ELF-1 (cell line): ENCODE data around the gene TSEN15.

Experiments
- DNase-seq: peaks from one replicate; pipeline ENCODE4 v3.0.0-alpha.2; 2016; ENCODE audit warnings: low read depth, low spot score

TSEN15 gene

DNA sequence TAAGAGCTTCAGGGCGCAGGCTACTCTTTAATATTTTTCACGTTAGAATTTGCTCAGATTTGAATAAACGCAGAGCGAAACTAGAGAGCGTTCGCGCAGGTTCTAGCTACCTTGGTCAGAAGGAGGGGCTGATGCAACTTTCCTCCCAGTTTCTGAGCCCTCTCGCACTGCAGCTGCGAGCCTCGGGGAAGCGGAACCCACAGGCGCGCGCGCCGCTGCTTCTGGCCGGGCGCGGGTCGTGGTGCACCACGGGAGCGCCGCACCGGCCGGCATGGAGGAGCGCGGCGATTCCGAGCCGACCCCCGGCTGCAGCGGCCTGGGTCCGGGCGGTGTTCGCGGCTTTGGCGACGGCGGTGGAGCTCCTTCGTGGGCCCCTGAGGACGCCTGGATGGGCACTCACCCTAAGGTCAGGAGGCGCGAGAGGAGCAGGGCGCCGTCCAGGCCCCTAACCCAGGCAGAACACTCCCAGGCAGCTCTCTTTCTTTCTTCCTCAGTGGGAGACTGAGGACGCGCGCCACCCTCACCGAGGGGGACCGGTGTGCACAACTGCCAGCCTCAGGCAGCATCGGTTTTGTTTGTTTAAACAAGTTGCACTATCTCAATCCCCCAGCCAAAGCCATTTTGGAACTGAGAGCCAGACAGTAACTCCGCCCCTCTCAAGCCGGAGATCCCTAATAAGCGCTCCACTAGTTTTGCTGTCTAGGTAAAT, at the start of gene TSEN15:
Gene TSEN15 (plus strand): TSS at position 246 of the 709 bp plus-strand sequence. CDS start 26 bp downstream, at position 272.
- peak; percentile 85 for DNase-seq

DNA sequence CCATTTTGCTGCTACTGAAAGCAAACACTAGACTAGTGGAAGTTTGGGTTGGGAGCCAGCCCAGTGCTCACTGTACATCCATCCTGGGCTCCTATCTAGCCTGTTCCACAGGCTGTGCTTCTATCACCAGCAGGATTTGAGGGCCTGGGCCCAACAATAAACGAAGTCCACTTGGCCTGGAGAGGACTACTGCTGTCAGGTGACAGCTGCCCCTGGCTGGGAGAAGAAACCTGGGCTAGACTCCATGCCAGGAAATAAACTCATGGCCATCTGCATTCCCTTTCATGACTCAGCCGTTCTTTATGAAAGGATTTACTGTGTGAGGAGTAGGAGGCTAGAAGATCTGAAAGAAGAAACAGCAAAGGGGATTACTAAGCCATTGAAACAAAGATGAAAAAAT, 49.5 kb upstream of the TSEN15 start:
- peak; percentile 52 for DNase-seq

DNA sequence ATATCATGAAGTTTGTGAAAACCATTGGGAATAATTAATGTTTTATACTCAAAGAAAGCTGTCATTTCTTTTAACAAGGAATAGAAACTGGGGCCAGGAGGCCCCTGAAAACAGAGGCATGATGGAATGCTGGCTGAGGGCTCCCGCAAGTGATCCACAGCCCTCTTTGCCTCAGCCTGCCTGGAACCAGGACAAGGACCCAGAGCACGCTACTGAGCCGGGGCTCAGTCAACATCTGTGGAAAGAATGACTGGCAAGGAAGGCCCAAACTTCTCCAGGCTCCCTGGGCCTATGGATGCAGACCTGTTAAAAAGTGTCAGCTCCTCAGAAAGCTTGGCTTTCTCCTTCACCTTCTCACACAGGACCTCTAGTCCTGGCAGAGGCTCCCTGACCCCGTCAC, 46.6 kb upstream of the TSEN15 start:
- no peak for DNase-seq

DNA sequence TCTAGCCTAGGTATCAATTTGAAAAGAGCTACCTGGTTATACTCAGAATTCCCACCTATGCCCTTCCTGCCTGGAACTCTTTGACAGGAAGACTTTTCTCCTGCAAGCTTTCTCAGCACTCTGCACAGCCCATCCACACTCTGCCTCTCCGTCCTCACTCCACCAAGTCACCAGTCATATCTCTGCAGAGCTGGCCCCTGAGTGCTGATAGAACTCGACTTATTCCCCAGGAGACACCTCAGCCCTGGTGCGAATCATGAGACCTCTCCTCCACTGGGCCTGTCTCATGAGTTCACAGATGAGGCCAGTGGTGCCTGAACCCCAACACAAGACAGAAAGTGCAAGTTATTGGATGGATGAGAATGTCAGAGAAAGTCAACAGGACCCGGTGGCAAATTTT, 46.0 kb upstream of the TSEN15 start:
- DNase-seq, result no peak

DNA sequence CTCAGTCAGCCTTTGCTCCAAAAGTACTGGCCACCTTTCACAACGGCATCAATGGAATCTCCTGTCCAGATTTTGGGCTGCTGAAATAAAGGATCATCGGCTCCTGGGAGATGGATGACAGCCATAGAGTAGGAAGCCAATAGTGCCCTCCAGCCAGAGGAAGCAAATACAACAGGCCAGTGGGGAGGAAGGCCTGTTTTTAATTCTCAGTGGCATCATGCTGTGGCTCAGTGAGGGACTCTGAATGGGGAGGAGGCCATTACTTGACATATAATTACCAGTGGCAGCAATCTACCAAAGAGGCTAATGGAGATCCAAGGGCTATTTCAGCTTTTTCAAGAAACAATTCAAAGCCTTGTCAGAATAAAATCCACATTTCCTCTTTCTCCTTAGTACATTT, 40.7 kb upstream of the TSEN15 start:
- DNase-seq, result peak; percentile 26

DNA sequence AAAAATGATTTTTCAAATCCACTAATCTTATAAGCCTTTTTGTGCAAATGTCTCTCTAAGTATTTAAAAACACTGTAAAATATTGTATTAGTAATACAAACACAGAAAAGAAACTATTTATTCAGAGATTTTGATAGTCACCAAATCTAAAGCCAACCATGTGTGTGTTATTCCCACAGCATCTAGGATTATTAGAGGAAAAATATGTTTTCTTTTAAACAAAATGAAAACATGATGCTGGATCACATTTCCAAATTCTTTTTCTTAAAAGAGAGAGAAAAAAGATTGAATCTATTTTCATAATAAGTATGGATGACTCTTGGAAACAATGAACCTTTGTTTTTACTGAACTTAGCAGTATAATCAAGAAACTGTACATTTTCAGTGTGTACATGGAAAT, 39.3 kb upstream of the TSEN15 start:
- no peak for DNase-seq

DNA sequence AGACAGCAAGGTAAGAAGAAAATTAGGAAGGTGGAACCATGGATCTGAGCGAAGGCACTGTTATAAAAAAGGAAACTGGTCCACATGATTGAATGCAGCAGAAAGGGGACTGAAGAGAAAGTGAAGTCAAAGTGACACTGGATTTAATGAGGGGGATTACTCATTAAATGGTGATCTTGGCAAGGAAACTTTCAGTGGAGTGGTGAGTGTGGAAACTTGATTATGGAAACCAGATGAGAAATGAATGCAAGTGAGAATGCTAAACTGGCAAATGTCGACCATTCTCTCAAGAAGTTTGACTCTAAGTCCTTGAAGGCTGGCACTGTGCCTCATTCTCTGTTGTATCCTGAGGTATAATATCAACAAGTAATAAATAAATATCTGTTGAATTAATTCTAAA, 37.3 kb upstream of the TSEN15 start:
- no peak for DNase-seq

DNA sequence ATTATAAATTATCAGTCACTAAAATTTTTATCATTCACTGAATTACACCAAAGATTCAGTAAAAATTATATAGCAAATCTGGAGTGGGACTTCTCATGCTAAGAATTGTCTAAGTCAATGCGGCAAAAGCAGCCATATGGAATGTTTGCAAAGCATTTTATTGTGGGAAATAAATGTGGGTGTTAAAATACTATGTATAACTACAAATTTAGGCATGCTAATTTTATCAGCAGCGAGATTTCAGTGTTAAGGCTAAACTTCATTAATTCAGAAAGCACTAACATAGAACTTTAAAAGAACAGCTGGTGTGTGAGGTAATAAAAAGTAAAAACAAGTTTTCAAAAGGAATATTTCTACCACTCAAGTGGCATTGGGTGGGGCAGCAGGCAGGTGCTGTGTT, 35.4 kb upstream of the TSEN15 start:
- no peak for DNase-seq

DNA sequence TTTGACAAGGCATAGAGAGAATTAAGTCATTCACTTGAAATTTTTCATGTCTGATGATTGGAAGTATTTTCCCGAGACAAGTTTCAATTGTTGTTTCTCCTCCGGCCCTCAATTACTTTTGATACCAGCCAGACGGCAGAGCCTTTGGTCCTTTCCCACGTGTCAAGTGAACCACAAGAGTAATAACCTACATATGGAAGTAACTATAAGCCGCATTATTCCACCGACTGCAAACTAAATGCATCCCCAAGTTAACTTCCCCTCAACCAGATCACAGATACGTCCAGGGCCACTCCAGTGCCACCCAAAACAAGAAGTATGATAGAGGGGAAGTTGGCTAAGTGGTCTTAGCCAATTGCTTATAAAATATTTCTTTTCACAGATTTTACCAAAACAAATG, 34.2 kb upstream of the TSEN15 start:
- DNase-seq, result no peak

DNA sequence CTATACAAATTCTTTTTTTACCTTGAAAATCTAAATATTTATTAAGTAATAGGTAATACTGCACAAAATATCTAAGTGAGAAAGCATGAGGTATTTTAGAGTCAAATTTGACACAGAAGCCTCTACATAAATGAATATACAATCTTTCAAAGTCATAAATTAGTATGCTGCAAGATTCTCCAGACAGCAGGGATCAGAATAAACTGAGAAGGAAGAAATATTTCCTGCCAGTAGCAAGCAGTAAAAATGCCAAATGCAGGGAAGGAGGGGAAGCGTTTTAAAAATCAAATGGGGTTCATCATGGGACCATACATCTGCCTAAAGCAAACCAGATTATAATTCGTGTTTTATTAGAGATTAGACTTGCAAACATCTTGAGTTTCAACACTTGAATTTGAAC, 32.9 kb upstream of the TSEN15 start:
- DNase-seq, result no peak

DNA sequence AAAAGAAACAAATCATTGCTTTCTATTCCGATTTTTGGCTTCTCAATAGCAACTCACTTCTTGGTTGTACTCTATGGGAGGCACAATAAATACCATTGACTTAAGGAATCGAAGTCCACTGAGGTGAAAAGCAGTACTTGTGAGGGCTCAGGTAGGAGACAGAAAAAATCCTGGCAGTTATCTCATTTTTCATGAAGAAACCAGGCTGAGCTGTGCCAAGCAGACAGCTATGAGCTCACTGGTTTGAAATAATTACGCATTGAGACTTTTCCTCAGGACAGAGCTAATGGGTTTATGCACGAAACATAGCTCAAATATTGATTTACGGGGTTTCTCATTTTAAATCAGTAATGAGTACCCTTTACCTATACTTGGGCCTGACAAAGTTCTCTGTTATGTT, 32.5 kb upstream of the TSEN15 start:
- no peak for DNase-seq

DNA sequence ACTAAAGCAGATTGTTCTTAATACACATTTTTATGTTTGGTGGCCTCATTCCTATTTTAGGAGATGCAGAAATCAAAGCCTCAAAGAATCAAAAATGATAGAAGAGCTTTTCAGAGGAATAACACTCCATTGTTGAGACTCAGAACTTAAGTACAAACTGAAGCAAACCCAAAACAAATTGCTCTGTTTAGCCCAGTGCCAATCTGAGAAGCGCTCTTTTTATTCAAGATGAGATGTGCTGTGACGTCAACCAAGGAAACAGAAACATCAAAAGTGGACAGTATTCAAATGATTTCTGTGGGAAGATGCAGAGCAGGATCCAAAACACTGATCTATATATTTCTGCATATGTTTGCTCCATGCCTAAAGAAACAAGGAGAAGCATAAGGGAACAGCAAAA, 32.0 kb upstream of the TSEN15 start:
- no peak for DNase-seq

DNA sequence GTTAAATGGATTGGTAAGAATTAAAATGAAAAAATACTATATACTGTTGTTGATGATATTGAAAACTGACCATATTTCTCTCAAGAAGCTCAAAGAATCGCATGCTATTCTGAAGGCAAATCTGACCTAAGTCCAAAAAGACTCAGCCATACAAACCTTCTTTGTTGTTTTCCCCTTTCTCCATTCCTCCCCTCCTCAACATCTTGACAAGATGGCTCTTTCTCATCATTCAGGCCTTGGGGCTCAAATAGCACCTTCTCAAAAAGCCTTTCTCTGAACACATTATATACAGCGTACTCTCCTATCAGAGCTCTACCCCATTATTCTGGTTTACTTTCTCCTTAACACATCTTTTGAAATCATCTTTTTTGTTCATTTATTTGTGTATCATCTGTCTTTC, 31.2 kb upstream of the TSEN15 start:
- no peak for DNase-seq

DNA sequence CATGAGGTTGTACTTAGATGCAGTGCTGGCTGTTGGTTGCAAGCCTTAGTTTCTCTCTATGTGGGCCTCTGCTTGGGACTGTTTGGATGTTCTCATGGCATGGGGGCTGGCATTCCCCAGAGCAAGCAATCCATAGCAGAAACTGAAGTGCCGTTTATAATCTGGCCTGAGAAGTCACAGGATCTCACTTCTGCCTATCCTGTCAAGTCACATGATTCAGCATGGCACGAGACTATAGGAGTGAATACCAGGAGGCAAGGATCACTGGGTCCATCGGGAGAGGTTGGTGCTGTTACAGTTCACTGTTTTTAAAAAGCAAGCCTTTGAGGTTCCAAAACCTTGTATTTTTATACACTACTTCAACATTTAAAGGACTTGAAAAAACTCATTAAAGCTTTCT, 30.7 kb upstream of the TSEN15 start:
- DNase-seq, result no peak

DNA sequence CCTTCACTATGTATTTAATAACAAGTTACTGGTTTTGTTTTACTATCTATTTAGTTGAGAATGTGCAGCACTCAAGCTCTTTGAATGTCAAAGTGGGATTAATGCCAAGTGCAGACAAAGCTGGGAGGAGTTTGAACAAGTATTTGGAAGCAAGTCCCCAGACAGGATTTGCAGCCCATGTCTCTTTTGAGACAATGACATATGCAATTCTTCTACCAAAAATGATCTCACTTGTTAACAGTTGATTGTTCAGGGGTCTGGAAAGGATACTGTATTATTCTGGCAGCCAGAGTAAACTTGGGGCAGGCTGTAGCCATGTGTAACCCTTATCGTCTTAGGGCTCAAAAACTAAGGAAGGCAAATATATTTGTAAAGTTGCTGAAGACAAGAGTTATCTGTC, 29.8 kb upstream of the TSEN15 start:
- no peak for DNase-seq

DNA sequence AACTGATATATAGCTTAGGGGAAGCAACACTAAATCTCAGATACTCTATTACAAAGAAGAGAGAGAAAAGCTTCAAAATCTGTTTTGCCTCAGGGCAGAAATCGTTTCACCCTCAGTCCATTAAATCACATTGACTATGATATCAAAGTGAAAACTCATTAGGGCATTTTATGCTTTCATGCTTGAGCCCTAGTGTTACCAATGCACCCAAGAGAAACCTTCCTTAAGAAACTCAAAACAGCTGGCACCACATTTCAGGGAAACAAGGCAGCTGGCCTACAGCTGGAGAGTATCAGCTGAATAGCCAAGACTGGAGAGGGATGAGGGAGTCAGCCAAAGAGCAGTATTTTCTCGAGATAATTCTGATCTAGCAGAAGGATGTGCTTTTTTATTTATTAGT, 28.9 kb upstream of the TSEN15 start:
- DNase-seq, result no peak

DNA sequence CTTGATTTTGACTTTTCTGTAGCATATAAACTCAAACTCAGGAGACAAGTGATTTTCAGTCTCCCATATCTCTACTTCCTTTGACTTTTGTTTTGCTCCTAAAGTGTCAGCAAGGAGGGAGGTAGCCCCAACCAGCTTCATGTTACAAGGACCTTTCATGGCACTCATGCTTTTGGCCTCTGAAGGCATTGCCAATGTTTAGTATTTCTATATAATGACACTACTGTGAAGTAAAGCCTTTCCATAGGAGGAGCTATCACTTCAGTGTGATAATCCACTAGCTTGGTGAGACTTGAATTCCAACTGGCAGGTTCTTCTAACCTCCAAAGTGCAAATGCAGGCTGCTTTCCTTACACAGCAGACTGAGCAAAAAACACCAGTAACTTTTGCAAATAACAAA, 28.4 kb upstream of the TSEN15 start:
- DNase-seq, result no peak

DNA sequence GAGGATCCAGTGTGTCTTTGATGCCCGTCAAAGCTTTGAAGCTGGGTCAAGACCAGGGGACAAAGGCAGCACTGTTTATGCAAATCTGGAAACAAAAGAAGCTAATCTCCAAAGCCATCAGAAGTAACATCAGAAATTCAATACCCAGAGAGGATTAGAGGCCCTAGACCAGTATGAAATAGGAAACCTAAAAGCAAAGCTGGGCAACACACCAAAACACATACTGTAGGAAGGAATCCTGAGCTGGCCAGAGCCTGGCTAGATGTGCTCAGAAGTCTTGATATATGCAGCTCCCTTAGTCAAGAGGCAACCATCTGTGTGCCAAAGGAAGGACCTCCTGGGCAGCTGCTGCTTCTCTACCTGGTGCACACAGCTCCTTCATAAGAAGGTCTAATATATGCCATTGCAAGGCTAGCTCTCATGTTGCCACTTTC, 26.3 kb upstream of the TSEN15 start:
- peak; percentile 20 for DNase-seq

DNA sequence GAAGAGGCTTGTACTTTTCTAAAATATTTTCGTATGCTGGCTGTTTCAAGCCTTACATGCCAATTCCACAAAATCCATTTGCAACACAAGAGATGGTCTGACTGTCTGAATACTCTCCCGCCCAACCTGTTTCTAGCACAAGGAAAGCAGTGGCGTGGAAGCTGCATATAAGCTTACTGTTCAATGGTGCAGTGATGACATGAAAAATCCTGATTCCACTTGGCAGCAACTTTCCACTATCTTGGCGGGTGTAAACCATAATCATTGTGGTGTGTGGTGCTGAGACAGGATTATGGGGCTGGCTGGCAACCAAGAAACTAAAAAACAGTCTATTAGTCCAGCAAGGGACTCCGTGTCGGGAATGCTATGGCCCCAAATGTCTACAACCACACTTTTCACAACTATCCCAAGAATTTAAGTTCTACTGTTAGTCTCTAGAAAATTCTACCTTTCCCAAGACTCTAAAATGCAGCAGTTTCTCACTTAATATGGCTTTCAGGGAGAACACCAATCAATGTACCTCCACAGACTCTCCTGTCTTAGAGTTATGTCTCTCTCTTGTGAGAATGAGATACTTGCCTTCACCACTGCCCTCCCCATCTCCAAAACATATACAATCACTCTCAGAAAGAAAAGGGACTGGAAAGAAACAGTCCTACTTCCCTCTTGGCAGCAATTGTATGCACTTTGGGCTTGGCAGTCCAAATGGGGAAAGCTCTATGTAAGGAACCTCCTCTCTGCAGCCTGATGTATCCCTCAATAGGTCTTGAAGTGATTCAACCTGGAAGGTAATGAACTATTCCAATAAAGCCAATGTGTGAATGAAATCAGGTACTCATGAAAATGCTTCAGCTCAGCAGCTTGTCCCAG, 23.5 kb upstream of the TSEN15 start:
- DNase-seq, result no peak

DNA sequence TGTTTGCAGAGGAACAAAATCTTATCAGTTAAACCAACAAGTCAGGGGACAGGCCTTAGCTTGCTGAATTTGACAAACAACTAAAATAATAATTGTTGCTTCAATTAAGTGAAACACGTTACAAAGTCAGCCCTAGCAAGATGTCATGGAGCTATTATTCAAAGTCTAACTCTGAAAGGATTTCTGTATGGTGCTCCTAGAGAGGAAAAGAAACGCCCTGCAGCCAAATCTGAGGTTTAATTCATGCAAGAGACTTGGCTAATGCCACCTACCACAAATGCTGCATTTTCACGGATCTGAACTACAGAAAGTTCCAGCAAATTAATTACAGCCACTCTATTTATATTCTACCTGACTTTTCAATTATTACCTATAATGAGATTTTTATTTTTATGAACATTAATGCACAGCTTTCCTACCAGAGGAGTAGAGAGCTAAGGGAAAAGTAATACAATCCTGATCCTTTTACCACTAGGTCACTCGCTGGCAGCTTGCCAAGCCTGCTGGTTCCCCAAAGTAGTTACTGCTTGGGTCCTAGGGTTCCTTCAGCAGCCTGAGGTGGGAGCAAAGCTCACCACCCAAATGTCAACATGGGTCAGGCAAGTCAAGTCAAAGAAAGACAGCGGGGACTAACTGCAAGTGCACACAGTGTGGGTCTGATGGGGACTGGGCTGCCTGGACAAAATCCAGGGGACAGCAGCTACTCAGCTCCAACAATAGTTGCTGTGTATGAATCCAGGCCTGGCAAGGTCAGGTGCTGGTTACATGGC, 22.5 kb upstream of the TSEN15 start:
- no peak for DNase-seq

DNA sequence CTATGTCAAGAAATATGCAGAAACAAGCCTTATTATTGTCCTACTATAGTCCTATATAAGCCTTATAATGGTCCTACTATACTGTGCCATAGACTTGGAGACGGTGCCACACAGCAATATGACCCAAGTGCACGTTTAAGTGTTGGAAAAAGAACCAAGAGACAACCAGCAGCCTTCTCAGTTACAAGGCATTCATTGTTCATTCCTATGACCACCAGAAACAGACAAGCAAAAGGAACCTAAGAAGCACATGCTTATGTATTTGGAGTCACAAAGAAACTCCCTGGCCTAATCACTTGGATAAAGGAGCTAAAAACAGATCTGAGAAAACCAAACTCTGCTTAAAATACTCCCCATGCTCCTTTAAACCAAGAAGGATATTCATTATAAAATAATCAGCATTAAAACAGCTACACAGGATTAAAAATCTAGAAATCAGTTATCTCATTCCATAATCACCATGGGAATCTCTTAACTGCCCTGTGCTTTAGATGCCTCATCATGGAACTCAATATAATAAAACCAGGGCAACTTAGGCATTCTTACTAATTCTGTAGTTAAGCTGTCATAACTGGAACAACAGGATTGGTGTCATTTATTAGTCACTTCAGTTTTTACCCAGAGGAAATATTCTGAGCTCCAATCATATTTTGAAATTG, 21.0 kb upstream of the TSEN15 start:
- no peak for DNase-seq

DNA sequence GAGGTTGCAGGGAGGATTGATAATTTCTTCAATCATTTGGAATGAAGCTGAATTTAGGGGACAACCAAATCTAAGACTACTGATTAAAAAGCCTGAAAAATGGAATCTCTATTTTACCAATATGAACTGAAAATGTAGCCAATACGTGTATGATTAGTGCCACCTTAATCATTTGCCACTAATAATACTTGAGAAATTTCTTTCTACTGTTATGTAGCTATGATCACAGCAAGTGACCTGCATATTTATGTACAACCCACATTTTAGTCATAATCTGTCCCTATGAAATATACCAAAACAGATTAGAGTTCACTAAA, 20.5 kb upstream of the TSEN15 start:
- no peak for DNase-seq
